Renal pelvis (tissue), 4 donors: ENCODE measurements around the gene THSD7B. TPM values are rescaled to one million over a fixed set of nuclear protein-coding genes. Genes with fewer than 3 reads are reported as not detected.

Experiments used
- DNase-seq: peaks from one replicate; pipeline ENCODE4 v3.0.0-alpha.2; 2013
- polyA plus RNA-seq, 3 donors: library from polyadenylated mRNA; unstranded; fragments of 120-200 nt; gene quantifications; one replicate each; pipeline ENCODE4 v1.2.1, GENCODE V29; 2013; ENCODE audit not compliant: insufficient read length in 3 of 3

THSD7B gene
- polyA plus RNA-seq, 3 donors: 2.4 to 5.0 (median 4.3) TPM

DNA sequence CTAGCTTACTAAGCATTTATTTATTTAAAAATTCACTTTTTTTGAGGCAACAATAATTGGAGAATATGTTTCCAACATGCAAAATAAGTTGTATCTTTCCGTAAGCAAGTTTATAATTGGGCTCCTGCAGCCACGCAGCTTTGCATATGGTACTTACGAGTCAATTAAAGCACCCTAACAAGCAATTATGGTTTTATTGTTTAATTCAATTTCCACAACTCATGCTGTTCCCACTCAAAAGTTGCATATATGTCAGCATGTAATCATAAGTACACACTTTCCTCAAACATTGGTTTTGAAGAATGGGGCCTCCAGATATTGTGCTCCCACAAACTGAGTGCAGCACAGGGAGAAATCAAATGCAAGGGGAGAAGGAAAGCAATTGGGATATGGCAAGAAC, 613.8 kb downstream of the THSD7B start:
- DNase-seq: no peak

DNA sequence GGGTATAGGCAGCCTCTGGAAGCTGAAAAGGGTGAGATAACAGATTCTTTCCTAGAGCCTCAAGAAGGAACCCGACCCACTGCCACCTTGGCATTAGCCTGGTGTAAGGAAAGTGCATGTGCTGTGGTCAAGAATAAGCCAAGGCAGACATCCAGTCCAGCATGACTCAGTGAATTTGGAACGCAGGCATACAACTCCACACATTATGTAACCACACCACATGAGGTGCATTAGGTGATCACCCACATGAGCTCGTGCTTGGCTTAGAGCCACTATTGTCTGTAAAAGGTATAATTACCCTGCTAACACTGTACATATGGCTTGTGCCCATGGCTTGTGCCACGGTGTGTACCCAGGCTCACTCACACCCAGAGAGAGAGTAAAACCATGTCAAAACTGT, 615.3 kb downstream of the THSD7B start:
- DNase-seq: no peak

DNA sequence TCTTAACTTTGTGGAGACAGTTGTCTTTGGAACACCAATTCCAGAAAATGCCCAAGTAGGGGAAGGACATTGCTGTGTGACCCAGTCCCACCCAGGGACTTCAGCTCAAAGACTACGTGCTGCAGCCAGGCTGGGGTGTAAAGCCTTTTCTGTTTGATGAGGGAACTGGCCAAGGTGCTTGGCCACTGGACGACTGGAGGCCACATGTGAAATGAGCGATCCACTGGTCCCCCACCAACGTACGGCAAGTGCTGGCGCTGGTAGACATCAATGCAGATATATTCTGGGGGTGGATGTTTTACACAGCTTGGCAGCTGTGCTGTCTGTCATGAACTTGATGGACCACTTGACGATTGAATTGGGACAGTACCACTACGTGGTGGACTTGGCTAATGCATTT, 616.4 kb downstream of the THSD7B start:
- no peak for DNase-seq

DNA sequence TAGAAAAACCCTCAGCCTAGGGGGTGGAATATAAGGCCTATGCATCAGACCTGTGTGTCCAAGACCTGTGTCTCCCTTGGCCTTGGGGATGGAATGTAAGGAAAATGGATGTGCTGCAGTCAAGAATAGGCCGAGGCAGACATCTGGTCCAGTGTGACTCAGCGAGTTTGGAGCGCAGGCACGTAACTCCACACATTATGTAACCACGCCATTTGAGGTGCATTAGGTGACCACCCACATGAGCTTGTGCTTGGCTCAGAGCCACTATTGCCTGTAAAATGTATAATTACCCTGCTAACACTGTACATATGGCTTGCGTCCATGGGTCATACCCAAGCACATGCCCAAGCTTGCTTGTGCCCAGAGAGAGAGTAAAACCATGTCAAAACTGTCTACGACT, 618.0 kb downstream of the THSD7B start:
- DNase-seq: no peak

DNA sequence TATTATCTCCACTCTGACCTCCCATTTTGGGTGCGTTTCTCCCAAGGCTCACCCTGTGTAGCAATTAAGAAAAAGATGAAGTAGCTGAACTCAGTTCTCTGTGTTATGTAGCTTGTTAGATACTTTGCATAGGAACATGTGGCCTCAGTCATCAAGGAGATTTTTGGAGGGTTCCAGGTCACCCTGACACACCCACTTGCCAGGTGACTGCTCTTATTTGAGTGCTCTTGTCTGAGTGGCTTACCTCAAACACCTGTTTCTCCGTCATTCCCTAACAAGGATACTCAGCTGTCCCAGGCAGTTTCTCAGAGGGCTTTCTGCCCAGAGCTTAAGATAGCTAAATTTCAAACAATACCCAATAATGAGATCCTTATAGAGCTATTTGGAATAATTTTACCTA, 621.7 kb downstream of the THSD7B start:
- DNase-seq: no peak

DNA sequence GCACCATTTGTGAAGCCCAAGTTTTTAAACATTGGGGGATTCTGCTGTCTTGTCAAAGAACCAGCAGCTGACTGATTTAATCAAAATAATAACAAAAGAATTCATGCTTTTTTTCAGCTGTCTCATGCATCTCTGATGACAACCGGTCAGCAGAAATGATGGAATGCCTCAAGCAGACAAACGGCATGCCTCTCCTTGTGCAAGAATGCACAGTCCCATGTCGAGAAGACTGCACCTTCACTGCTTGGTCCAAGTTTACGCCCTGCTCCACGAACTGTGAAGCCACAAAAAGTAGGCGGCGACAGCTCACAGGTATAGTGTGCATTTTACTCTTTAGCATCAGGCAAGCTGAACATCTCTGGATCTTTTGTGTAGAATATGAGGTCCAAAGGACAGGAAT, 640.2 kb downstream of the THSD7B start:
- no peak for DNase-seq

DNA sequence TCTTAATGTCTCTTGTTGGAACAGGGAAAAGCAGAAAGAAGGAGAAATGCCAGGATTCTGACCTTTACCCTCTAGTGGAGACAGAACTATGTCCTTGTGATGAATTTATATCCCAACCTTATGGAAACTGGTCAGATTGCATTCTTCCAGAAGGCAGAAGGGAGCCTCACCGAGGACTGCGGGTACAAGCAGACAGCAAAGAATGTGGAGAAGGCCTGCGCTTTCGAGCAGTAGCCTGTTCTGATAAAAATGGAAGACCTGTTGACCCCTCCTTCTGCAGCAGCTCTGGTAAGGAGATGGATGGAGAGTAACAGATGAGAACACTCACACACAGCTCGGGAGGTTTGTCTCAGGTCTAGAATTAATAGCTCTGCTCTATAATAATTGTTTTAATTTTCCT, 646.2 kb downstream of the THSD7B start:
- no peak for DNase-seq

DNA sequence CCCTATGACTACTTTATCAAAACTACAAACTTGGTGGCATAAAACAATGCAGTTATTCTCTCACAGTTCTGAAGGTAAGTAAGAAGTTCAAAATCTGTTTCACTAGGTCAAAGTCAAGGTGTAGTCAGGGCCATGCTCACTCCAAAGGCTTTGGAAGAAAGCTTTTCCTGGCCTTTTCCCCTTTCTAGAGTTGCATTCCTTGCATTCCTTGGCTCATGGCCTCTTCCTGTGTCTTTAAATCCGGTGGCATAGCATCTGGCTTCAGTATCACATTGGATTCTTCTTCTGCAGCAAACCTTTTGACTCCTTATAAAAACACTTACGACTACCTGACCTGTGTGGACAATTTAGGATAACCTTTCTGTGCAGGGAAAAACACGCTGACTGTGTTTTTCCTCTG, 655.4 kb downstream of the THSD7B start:
- DNase-seq: no peak

DNA sequence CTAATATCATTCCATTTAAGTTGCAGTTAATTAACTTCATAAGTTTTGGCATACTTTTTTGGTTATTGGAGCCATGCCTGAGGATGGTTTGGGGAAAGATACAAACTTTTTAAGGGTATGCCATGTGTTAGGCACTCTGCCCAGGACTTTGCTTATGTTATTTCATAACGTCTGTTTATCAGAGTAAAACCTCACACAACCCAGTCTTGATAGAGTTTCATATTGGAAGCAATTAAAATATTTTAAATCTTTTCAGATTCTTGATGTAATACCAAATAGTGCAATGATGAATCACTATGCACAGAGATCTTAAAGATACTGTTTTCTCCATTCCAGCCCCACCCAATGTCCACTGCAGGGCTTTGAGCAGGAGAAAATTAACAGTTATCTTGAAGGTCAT, 669.8 kb downstream of the THSD7B start:
- no peak for DNase-seq

DNA sequence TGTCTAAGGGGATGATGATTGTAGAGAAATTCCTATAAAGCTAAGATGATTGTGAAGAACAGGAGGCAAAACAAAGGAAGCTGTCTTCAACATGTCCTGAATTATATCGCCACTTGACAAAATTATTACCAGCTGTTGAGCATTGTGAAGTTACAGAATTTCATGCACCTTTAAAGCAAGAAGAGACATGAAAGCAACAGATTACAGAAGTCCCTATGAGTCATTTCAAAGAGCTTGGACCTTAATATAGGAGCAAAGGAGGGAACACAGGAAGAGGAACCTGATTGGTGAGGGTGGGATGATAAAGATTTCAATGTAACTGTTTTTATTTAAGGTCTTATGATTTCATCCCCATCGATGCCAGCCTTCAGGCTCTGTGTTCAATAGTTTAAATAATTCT, 672.0 kb downstream of the THSD7B start:
- DNase-seq: no peak

DNA sequence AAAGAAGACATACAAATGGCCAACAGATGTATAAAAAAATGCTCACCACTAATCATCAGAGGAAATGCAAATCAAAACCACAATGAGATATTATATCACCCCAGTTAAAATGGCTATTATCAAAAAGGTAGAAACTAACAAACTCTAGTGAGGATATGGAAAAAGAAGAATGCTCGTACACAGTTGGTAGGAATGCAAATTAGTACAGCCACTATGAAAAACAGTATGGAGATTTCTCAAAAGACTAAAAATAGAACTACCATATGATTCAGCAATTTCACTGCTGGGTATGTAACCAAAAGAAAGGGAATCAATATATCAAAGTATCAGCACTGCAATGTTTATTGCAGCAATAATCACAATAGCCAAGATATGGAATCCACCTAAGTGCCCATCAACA, 679.6 kb downstream of the THSD7B start:
- no peak for DNase-seq

DNA sequence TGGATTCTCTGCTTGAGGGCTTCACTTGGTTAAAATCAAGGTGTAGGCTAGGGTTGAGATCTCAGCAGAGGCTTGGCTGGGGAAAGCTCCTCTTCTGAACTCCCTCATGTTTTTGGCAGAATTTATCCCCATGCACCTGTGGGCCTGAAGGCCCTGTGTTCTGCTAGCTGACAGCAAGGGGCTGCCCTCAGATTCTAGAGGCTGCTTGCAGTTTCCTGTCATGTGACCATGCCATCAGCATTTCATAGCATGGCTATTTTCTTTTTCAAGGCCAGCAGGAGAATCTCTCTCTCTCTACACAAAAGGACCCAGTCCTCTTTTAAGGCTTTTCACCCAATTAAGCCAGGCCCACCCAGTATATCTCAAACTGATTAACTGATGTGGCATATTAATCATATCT, 684.1 kb downstream of the THSD7B start:
- DNase-seq: no peak

DNA sequence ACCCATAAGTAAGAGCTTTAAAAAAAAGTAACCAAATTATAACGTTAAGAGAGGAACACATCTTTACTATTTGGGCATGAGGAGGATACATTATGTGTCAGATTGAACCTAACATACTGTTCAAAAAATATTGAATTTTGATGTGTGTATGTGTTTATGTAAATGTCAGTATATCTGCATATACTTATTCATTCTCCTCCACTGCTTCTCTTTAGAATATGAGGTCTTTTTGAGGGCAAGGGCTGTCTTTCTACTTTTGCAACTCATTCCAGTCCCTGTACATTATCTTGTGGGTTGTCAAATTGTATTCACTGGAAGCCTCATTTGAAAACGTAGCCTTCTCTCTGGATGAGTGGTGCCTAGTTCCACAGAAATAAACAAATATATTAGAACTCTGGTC, 689.5 kb downstream of the THSD7B start:
- DNase-seq: no peak

DNA sequence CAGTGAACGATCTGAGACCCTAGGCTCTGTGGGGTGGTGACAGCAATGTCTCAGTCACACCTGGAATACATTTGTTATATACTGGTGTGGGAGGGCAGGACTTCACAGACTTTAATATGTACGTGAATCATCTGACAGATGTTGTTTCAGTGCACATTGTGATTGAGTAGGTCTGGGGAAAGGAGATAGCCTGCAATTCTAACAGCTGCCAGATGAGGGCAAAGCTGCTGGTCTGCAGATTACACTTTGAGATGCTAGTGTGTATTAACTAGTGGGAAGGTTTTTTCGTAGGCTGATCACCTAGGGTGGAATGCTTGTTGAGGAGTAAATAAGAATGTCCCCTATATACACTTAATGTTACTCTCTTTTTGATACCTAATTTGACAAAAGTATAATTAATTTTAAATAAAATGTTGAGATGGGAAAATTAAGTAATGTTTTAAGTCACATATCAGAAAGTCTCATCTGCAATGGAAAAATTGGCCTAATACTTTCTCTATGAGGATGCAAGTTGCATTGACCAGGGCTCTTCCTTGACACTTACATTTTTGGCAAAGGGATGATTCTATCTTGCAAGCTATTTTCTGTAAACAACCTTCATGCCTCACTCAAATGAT, 702.0 kb downstream of the THSD7B start:
- peak; percentile 42 for DNase-seq

DNA sequence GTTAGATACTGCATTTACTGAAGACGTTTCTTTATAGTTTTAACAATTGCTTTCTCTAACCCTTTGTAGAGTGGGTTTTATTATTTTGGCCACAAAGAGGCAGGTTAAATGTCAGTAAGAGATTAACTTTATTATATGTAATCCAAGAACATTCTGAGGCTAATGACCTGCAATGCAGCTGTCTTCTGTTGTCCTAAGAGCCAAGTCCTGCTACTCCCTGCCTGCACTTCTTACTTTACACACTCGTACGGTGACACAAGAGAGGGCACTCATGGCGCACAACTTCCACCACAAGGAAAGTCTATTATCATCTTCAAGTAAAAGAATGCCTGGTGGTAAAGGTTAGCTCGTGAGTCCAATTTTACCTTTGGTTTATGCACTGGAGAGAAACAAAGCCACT, 727.9 kb downstream of the THSD7B start:
- no peak for DNase-seq

DNA sequence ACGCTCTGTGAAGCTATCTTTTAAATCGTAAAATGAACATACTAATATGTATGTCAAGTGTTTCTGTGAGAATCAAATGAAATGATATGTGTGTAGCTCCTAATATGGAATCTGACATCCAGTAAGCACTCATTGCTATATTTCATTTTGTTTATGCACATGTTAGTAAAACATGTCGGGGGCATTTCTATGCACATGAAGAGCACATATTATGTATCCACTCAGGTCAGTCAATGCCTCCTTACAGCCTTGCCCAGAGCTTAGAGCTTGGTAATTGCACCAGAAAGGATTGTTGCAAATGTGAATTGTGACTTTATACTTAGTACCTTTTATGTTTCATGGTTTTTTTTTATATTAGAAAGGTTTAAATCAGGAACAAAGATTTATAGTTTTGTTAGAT, 735.3 kb downstream of the THSD7B start:
- DNase-seq: no peak

DNA sequence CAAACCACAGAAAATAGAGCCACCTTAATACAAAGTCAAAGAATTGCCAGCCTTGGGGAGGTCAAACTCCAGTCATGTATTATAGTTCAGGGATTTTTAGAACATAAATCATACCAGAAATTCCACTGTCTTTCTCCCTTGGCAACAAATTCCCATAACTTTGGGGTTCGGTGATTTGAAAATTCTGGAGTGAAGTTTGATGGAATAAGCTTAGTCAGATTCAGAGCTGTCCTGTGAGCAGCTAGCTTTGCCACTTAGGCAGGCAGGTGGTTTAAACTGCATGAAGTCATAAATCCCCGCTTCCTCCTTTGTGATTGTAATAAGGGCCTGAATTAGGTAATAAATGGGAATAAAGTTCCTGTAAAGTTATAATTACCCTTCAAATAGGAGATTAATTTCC, 741.9 kb downstream of the THSD7B start:
- no peak for DNase-seq

DNA sequence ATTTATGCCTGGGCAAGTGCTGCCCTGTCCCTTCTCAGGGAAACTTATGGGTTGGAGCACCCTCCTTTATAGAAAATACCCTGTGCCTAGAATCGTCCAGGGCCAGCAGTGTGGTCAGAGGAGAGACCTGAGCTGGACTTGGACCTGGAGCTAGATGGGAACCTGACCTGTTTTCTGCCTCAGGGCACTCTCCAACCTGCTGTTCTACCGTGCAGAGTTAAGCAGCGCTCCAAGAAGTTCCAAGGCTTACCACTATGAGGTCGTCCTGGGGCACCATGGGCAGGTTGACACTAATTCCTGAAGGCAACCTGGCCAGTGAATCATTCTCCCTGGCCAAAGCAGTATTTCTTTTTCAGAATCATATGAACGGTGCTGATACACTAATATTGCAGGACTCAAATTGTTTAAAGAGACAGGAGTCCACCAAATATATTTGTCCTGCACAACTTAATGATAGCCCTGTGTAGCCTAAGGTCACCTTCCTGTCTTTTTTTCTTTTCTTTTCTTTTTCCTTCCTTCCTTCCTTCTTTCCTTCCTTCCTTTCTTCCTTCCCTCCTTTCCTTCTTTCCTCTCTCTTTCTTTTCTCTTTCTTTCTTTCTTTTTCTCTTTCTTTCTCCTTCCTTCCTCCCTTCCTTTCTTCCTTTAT, 743.5 kb downstream of the THSD7B start:
- no peak for DNase-seq

DNA sequence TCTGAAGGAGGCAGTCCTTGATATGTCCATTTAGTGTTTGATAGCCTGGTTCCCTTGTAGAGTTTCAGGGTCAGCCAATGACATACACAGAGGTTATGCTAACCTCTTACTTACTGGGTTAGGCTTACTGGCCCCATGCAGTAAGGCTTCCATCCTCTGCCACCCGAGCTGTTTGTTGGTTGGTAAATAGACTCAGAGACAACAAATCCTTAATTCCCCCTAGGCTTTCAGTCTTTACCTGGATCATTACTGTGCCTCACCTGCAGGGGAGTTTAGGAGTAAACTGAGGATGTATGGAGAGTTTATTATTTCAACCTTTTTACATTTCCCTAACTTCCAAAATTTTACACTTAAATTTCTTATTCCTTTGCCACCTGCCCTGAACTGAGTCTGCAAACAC, 746.2 kb downstream of the THSD7B start:
- no peak for DNase-seq

DNA sequence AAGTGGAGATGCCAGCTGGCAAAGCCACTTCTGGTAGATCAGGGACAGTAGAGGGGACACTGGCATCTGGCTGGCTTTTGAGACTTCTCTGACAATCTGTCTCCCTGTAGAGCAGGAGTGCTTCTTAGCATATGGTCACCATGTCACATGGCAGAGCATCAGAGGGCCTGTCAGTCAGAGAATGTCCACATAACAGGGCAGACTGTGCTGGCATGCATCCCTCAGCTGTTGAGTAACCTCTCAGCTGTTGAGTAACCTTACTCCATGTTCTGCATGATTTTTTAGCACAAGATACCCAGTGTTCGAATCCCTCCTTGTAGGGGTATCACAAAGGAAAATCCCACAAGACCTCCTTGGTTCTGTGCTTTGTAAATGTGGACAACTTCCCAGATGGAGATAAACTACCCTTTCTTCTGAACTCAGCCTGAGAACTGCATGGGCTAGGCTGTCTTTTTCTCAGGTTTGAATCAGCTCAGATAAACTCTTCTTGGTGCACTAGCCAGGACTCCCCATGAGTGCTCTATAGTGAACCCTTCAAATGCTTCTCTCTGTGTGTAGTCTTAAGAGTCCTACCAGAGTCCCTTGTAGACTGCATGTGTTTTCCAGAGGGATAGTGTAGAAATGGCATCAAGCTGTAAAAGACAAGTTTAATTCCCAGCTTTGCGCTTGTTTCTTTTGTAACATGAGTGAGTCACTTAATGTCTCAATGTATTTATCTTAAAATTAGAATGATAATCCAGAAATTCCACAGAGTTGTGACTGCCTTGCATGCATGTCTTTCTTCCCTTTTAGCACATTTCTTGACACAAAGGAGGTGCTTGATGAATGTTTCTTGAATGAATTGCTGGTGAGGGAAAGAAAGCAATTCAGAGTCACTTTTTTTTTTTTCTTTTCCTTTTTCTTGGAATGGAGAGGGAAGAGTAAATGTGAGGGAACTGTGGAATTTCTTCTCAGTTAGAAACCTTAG, 756.6 kb downstream of the THSD7B start:
- DNase-seq: no peak

DNA sequence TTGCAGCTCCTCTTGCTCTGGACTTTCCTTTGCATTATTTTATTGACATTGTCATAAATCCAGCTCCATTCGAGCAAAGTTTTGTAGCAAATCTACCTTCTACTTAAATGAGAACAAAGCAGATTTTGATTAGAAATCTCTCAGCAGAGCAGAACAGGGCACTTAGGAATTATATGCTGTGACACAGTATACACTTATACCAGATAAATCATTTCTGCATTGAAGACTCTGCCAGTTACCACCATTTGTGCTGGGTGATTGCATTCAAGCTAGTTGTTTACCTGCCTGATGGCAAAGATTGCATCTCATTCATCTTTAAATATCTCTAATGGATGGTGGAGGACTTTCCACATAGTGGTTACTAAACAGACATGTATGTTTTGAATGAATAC, 757.3 kb downstream of the THSD7B start:
- DNase-seq: no peak

DNA sequence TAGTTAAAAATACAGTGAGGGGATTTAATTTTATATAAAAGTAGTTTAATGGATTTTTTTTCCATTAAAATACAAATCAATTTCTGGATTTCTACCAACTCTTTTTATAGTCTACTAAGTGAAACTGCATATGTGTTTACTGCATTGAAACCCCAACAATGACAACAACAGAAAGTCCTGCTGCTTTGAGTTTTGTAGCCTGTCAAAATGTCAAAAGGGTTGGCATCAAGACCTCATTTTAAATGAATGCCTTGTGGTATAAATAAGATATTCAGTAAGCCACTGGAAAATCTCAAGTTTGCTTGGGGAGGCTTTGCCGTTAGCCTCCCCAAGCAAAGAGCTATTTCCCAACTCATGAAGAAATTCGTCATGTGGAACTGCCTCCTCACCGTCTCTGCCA, 758.6 kb downstream of the THSD7B start:
- DNase-seq: no peak

DNA sequence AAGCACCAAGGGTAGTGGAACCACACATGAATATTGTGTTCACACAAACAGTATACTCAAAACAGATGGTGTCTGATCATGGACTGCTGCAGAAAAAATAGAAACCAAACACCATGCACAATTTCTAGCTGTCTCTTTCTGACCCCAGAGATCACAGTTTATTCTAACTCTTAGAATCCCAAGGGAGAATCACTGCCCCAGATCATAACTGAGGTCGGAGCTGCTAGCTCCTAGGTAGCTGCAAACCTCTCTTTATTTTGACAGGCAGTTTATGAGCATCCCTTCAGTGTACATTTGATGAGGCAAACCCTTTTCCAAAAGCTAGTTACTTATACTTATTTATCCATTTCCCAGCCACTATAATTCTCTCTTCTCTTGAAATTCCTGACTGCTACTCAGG, 759.8 kb downstream of the THSD7B start:
- no peak for DNase-seq
